GM19372 (cell line): ENCODE data around the gene VAX1.
"Not testable (repeated sequence)": the region's sequence is repeated elsewhere in the genome, so short reads cannot be mapped to it uniquely, and the experiment has no call there.

Experiments used
- ATAC-seq: cut with Tn5 transposase; IDR thresholded peaks from one replicate; pipeline ENCODE4 v1.9.1; 2021; ENCODE audit warnings: mild to moderate bottlenecking, low read depth, moderate library complexity; ENCODE audit not compliant: unreplicated experiment

The VAX1 gene

DNA sequence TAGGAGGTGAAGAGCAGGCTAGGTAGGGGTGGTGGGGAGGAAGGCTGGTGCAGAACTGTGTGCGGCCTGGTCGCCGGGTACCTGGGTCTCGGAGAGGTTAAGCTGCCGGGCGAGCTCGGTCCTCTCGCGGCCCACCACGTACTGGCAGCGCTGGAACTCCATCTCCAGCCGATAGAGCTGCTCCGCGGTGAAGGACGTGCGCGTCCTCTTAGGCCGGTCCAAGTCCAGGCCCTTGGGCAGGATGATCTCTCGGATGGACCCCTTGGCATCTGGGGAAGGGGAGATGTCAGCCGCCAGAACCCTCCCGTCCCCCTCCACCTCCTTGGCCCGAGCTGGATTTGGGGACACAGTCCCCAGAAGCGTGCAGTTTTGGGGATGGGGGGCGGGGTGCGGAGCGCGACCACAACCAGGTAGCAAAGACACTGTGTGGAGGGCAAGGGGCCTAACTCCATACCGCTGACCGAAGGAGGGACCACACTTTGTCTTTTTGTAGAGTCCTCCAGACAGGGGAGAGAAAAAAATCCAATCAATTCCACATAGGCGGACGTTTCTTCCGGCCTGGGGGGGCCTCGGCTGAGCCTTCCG lies 1.6 kb downstream of the VAX1 start:
- ATAC-seq, result no peak

DNA sequence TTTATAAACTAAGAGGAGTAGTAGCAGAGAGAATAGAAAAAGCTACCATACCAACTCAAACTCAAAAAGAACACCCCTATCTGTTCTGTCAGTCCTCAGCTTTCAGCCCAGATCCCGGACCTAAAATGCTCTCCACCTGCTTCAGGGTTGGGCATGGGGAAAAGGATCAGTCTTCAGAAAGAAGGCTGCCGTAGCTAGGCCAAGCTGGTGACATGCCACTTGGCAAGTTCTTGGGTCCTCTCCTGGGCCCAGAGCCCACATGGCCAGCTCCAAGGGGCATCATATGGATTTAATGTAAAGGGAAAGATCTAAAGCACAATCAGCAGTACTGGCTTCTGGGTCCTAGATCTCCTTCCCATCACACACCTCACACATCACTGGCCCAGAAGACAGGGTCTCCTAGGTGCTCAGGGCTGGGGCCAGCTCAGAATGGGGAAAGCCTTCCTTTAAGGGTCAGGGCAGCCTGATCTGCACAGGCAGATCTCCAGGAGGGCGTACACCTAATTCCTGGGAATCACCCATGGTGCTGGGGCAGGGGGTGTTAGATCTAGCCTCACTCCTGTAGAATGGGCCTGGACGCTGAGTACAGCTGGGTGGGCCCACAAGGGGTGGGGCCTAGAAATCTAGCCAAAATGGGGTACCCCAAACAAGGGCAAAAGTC lies 2.5 kb downstream of the VAX1 start:
- ATAC-seq, result no peak

DNA sequence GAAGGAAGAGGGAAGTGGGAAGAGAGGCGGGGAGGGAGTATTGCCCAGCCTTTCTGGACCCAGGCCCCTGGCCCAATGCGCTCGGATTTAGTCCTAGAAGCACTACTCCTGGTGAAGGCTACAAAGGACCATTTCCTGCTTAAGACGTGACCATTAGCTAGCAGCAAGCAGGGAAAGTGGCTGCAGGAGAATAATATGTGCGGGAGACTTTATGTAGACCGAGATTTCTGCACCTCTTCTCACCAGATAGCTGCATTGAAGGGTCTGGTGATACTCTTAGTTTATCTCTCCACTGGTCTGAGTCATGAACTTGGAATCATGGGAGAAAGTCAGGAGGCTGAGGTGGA lies 3.1 kb downstream of the VAX1 start:
- no peak for ATAC-seq

DNA sequence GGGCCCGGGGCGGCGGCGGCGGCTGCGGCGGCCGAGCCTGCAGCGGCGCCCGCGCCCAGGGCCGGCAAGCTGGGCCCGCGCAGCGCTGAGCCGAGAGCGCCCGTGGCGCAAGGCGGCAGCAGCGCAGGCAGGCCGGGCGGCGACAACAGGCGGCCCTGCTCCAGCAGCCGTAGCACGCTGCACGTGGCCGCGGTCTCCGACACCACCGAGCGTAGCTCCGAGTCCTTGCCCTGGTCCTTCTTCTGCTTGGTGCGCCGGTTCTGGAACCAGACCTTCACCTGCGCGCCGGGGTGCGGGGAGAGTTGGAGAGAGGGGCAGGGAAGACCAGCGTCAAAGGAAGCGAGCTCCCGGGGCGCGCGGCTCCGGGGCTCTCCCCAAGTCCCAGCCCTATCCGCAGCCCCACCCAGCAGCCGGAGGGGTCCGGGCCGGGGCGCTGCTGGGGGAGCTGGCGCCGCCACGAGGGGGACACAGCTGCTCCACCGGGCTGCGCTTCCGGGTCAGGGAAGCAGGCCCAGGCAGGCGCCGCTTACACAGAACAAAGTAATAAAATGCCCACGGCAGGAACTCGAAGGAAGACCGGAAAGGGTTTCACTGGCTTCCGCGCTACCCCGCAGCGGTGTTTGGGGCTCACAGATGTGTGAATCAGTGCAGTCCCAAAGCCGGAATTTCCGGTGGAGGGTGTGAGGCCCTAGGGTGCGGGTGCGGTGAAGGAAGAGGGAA lies 3.6 kb downstream of the VAX1 start:
- no peak for ATAC-seq

DNA sequence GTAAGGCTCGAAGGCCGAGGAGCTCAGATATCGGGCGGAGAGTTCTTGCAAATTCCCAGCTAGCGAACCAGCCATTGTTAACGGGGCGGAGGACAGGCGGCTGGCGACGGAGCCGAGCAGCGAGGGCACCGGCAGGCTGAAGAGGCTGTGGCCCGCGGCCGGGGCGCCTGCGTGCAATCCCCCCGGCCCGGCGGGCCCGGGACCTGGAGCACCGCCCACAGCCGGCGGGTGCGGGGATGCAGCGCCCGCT lies 4.1 kb downstream of the VAX1 start:
- no peak for ATAC-seq

DNA sequence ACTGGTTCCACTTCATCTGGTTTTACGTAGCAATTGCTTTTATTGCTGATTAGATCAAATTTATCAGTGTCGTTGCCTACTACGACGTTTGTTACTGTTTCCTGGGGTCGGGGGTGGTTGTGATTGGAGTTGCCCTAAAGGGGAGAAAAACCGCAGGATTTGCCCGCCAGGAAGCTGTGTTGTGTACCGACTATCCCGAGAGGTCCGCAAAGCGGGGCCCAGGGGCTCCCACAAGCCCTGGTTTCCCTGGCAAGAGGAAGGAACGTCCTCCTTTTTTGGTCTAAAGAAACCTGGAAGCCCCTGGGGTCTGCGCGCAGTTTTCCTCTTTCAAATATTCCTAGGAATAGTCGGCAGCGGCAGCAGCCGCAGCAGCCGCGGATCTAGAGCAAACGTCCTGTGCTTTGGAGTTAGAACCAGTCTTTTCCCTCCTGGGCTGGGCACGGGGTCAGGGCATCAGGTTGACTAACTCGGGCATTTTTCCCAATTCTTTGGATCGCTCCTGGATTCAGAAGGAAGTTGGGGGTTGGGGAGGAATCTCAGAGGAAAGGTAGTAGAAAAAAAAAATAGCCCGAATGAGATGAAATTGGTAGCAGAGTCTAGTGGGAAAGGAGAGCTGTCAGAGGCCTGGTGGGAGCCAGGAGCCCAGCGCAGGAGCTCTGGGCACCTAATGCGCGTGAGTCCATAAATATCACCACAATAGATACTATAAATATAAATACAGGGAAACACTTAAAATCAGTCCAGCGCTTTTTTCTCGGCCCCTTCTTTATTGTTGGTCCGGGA lies 4.6 kb downstream of the VAX1 start:
- no peak for ATAC-seq

DNA sequence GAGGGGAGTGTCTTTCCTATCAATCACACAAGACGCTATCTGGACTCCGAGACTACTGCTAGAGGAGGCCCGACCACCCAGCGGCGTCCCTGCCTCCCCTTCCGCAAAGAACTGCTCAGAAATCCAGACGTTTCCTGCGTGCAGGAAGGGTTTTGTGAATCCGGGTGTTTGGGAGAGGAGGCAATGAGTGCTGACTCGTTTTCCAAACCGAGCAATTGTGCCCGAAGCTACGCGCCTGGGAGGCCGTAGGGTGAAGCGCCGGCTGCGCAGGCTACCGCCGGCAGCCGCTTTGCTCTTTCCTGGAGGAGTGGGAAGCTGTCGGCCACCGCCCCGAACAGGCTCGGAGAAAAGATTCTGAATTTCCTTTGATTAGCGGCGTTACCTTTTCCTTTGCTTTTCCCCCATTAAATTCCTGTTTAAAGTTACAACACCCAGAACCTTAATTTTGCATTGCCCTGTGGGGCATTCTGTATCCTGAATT lies 5.3 kb downstream of the VAX1 start:
- no peak for ATAC-seq

DNA sequence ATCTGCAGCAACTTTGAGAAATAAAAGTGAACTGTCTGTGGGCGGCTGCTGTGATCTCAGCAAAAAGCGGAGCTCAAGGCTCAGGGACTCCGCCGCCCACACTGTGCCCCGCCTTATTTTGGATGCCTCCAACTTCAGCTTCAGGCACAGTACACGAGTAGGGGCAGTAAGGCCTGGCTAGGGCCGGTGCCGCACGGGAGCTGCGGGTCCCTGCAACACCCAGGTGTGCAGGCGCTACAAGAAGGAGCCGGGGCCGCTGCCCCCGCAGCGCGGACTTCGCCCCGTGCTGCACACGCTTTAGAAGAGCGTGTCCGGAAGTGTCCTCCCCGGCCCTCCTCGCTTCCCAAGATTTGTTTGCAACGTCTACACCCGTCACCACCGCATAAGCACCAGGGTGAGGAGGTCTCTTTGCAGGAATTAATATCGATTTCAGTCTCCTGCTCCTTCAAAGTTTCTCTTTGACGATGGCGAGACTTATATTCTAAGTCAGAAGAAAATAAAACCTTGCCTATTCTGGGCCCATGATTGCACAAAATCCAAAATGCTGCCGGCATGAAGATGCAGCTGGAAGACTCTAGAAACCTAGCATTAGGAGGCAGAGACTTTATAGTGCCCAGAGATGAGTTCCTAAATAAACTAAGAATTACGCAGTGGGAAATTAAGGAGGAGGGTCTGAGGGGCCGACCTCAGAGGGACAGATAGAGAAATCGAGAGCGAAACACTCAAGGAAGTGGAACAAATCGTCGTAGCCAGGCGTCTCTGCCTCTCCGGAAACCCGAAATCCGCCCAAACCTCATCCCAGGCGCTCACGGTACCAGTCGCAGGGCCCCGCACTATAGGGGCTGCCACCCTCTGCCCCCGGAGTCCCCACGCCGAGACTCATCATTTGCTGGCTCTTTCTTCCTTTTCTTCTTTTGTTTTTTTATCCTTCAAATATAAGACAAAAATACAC lies 6.4 kb downstream of the VAX1 start:
- no peak for ATAC-seq

DNA sequence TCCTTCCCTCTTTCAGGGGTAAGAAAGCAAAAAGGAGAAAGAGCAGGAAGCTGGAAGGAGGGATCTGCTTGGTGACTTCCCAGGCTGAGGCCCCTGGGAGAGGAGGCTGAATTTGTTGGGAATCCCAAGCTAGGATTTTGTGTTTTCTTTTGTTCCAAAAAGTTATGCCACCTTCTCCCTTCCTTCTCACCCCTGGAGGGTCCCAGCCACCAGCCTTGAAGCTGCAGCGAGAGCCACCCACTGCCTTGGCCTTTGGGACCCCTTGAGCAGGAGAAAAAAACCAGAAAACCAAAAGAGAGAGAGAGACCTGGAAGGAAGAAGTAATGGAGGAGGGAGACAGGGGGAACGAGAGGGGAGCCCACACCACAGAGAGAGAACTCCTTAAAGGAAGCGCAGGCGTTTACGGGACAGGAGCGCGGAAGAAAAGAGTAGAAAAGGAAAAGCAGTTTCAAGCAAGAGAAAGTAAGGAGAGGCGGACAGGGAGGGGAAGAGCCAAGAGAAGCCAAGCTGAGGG lies 7.2 kb downstream of the VAX1 start:
- ATAC-seq, result no peak

DNA sequence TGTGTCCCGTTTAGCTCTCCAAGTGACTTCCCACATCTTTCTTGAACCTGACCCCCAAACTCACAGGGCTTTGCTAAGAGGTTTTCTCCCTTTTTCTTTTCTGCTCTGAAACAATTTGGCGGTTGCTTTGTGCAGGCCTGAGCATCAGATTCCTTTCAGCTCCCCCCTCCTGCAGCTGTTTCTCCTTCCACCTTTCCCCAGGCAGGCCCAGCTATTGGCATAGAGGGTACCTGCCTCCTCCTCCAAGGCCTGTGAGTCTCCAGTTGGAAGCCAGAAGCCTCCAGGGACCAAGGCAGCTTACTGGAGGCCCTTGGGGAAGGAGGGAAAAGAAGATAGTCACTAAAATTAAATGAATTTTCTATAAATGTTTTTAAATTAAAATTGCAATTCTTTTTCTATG lies 7.7 kb downstream of the VAX1 start:
- no peak for ATAC-seq

DNA sequence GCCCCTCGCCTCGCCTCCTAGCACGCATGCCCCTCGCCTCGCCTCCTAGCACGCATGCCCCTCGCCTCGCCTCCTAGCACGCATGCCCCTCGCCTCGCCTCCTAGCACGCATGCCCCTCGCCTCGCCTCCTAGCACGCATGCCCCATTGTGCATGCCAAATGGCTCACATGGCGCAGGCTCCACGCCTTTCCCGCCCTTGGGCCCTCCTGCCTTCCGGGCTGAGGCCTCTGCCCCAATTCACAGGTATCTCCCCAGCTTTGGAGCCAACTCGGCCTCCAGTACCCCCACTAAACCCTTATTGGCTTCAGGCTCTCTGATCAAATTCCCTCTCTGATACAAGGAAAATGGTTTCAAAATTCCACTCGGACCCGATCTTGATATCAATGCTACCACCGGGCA lies 11.4 kb downstream of the VAX1 start:
- not testable (repeated sequence) for ATAC-seq

DNA sequence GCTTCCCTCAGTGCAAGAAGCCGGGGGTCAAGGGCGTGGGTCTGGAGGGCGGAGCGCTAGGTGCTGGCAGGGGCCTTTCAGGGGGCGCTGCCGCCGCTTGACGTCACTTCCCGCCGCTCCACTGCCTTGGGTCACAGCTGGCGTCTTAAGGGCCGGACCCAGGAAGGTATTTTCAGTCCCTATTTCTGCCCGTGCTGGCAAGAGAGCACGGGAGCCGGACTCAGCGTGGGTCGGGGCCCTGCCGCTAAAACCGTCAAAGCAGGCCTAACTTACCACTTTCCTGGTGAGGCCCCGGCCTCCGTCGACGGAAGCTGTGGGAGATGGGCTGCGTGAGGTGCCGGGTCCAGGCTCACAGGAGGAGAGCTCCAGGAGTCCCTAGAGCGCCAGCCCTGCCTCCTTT lies 12.0 kb downstream of the VAX1 start:
- ATAC-seq, result no peak

DNA sequence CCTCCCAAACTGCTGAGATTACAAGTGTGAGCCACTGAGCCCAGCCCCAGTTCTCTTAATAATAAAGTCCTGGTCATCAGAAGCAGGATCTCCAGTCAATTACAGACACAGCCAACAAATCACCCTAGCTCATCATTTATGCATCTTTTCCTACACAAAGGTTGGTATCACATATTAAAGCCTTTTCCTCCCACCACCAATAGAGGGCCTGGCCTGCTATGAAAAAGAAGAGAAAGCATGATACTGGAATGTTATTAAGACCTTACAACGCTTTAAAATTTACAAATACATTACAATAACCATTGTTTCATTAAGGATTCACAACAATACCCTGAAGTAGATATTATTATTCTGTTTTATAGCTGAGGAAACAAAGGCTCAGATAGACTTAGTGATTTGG lies 25.9 kb downstream of the VAX1 start:
- no peak for ATAC-seq

DNA sequence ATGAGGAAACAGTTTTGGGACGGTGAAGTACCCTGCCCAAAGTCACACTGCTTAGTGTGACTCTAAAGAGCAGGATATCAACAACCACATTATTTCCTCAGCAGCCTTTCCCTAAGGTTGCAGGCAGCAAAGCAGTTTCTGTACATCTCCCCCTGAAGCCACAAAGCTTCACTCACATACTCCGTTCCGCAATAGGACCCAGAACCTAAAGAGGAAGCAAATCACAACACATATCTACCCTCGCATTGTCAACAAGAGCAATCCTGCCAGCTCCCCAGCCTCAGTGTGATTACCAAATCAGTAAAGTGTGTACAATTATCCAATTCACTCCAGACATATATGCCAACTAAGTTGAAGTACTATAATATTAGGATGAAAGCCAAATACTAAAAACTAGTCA lies 30.8 kb downstream of the VAX1 start:
- ATAC-seq, result no peak

DNA sequence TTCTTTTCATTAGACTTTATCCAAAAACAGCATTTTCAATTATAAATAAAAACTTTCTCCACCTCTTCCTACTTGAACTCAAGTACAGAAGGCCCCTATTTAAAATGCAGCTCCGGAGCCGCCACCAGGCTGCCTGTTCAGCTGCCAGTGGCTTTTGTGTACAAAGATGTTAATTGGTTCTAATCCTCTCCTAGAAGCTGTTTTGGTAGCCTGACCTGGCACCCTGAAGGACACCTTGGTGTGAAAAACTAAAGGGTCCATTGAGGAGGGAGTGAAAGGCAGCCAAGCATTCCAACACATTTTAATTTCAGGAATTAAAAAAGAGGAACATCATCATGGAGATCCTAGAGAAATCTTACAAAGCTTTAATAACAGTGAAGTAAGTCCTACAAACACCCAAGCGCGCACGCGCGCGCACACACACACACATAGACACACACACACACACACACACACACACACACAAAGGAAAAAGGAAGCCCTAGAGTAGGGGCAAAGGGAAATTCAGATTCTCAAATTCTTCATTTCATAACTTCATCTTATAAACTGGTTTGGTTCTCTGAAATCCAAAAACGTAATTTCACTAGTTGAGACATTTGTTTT lies 41.4 kb downstream of the VAX1 start:
- ATAC-seq, result no peak

DNA sequence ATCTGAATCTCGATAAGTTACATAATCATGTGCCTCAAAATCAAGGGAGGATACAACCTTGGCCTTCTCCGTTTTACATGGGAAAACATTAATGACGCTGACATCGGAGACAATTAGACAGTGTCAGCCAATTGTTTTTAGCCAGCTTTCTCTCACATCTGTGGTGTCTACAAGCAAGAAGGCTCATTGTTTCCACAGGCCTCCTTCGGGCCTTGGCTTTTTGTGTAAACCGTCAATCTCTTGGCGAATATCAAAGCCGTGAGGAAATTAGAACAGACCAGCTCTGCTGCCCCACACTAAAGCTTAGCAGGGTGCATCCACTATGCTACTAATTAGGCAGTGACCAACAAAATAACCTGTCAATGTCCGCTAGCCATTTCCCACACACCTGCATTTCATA lies 43.2 kb downstream of the VAX1 start:
- no peak for ATAC-seq

DNA sequence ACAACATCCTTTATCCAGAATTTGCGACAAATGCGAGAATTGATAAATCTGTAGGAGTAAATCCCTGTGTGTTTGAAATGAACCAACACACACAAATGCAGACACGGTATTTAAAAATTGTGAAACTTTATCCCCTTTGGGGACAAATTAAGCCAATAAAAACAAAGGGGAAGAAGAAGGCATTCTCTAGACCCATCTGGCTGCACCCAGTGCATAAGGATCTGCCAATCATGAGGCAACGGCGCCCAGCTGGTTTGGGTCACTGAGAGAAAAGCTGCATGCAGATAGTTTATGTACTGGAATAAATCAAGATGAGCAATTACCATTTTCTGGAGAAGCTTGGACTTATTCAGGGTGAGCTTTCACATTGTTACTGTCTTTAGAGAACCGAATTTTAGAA lies 45.7 kb downstream of the VAX1 start:
- ATAC-seq, result no peak

DNA sequence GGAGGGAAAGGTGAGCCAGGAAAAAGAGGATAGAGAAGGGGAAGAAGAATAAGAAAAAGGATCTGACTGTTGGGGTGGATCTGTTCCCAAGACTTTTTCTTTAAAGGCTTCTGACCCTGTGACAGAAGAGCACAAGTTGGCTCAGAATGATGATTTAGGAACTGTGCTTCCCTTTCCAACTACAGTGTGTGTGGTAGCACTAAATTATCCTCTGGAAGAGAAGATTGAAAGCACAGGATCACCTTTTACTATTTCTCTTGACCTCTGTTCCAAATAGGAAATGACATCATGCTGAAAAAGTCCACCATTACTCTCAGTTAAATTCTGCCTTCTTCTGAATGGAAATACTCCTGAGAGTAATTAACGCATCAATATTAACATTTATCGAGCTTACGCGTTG lies 47.2 kb downstream of the VAX1 start:
- ATAC-seq, result no peak

DNA sequence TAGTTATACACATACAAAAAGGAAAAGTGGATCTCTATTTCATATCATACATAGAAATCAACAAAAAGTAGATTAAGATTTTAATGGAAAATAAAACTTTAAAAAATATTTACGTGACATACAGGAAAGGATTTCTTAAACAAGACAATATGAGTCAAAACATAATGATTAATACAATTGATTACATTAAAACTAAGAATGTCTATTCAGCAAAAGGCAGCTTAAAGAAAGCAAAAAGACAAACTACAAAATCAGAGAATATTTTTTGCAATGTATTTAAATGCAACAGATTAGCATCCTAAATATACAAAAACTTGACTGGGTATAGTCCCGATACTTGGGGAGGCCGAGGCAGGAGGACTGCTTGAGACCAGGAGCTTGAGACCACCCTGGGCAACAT lies 50.5 kb downstream of the VAX1 start:
- ATAC-seq, result no peak

DNA sequence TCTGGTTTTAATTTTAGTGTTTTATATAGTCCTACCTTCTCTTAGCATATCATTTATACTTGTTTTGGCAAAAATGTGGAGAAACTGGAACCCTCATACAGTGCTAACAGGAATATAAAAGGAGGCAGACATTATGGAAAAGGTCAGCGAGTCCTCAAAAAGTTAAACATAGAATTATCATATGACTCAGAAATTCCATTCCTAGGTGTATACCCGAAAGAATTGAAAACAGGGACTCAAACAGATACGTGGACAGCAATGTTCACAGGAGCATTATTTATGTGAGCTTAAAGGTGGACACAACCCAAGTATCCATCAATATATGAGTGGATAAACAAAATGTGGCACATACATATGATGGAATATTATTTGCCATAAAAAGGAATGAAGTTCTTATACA lies 51.5 kb downstream of the VAX1 start:
- ATAC-seq, result no peak
